ENCODE measurements around the gene SLC18A2. TPM values are rescaled to one million over a fixed set of nuclear protein-coding genes. Genes with fewer than 3 reads are reported as not detected.

The SLC18A2 gene
- total and polyA plus RNA-seq, 10 of the 15 experiments (the other 5 are each of a cell fraction or from before 2014, with no cell fraction given): 0.06 to 1.1 (median 0.25) TPM; not detected in 5

Other genes starting within 250 kb of the SLC18A2 start
- gene SHTN1, start 235.9 kb upstream of the SLC18A2 start, total RNA-seq (2014; rRNA removed): 0.79 and 1.0 TPM in 2 replicates
- gene SHTN1, start 235.9 kb upstream of the SLC18A2 start, total RNA-seq (2014; rRNA removed; fragmentation: Illumina TruSeq; extraction: Trizol): 2.4 and 2.8 TPM in 2 replicates
- gene SHTN1, start 235.9 kb upstream of the SLC18A2 start, total RNA-seq (2021): 3.2 and 3.8 TPM in 2 replicates
- gene SHTN1, start 235.9 kb upstream of the SLC18A2 start, polyA plus RNA-seq (2011; rRNA removed): 2.1 and 3.9 TPM in 2 replicates
- gene SHTN1, start 235.9 kb upstream of the SLC18A2 start, polyA plus RNA-seq (2014; fragmentation: Illumina TruSeq; extraction: Trizol): 4.0 and 4.6 TPM in 2 replicates
- 1 to 10 TPM; 1.4 to 1.9 TPM for gene SHTN1, start 235.9 kb upstream of the SLC18A2 start, polyA plus RNA-seq (2014; fragmentation: Nextera tagmentation; extraction: Ambion mirVana)
- 1.4 and 1.7 TPM in 2 replicates for gene SHTN1, start 235.9 kb upstream of the SLC18A2 start, polyA plus RNA-seq (2014; rRNA removed)
- gene SHTN1, start 235.9 kb upstream of the SLC18A2 start, polyA plus RNA-seq (2016; fragmentation: Nextera tagmentation; extraction: Ambion mirVana): 1 to 10 TPM; 1.9 to 2.6 TPM
- gene VAX1, start 102.8 kb upstream of the SLC18A2 start, total RNA-seq (2014; rRNA removed): not detected in 2 replicates
- gene VAX1, start 102.8 kb upstream of the SLC18A2 start, total RNA-seq (2014; rRNA removed; fragmentation: Illumina TruSeq; extraction: Trizol): not detected in 2 replicates
- not detected in 2 replicates for gene VAX1, start 102.8 kb upstream of the SLC18A2 start, total RNA-seq (2021)
- gene VAX1, start 102.8 kb upstream of the SLC18A2 start, polyA plus RNA-seq (2011; rRNA removed): not detected in 2 replicates
- gene VAX1, start 102.8 kb upstream of the SLC18A2 start, polyA plus RNA-seq (2014; fragmentation: Illumina TruSeq; extraction: Trizol): not detected in 2 replicates
- not detected for gene VAX1, start 102.8 kb upstream of the SLC18A2 start, polyA plus RNA-seq (2014; fragmentation: Nextera tagmentation; extraction: Ambion mirVana)
- not detected in 2 replicates for gene VAX1, start 102.8 kb upstream of the SLC18A2 start, polyA plus RNA-seq (2014; rRNA removed)
- not detected for gene VAX1, start 102.8 kb upstream of the SLC18A2 start, polyA plus RNA-seq (2016; fragmentation: Nextera tagmentation; extraction: Ambion mirVana)
- not detected in 2 replicates for gene KCNK18, start 43.6 kb upstream of the SLC18A2 start, total RNA-seq (2014; rRNA removed)
- not detected in 2 replicates for gene KCNK18, start 43.6 kb upstream of the SLC18A2 start, total RNA-seq (2014; rRNA removed; fragmentation: Illumina TruSeq; extraction: Trizol)
- not detected in 2 replicates for gene KCNK18, start 43.6 kb upstream of the SLC18A2 start, total RNA-seq (2021)
- not detected in 2 replicates for gene KCNK18, start 43.6 kb upstream of the SLC18A2 start, polyA plus RNA-seq (2011; rRNA removed)
- not detected in 2 replicates for gene KCNK18, start 43.6 kb upstream of the SLC18A2 start, polyA plus RNA-seq (2014; fragmentation: Illumina TruSeq; extraction: Trizol)
- not detected for gene KCNK18, start 43.6 kb upstream of the SLC18A2 start, polyA plus RNA-seq (2014; fragmentation: Nextera tagmentation; extraction: Ambion mirVana)
- not detected in 2 replicates for gene KCNK18, start 43.6 kb upstream of the SLC18A2 start, polyA plus RNA-seq (2014; rRNA removed)
- not detected for gene KCNK18, start 43.6 kb upstream of the SLC18A2 start, polyA plus RNA-seq (2016; fragmentation: Nextera tagmentation; extraction: Ambion mirVana)
- 6.1 and 7.1 TPM in 2 replicates for gene PDZD8, start 134.3 kb downstream of the SLC18A2 start, total RNA-seq (2014; rRNA removed)
- gene PDZD8, start 134.3 kb downstream of the SLC18A2 start, total RNA-seq (2014; rRNA removed; fragmentation: Illumina TruSeq; extraction: Trizol): 14.1 and 14.4 TPM in 2 replicates
- gene PDZD8, start 134.3 kb downstream of the SLC18A2 start, total RNA-seq (2021): 16.7 and 17.0 TPM in 2 replicates
- gene PDZD8, start 134.3 kb downstream of the SLC18A2 start, polyA plus RNA-seq (2011; rRNA removed): 21.2 and 29.3 TPM in 2 replicates
- gene PDZD8, start 134.3 kb downstream of the SLC18A2 start, polyA plus RNA-seq (2014; fragmentation: Illumina TruSeq; extraction: Trizol): 15.5 and 17.9 TPM in 2 replicates
- 1 to 10 TPM; 2.0 to 2.1 TPM for gene PDZD8, start 134.3 kb downstream of the SLC18A2 start, polyA plus RNA-seq (2014; fragmentation: Nextera tagmentation; extraction: Ambion mirVana)
- gene PDZD8, start 134.3 kb downstream of the SLC18A2 start, polyA plus RNA-seq (2014; rRNA removed): 5.1 and 6.3 TPM in 2 replicates
- 1 to 10 TPM; 5.0 to 5.4 TPM for gene PDZD8, start 134.3 kb downstream of the SLC18A2 start, polyA plus RNA-seq (2016; fragmentation: Nextera tagmentation; extraction: Ambion mirVana)

Data from GM12878 (cell line).